Activated T-helper 1 cell treated with anti-CD3 and anti-CD28 coated beads, Interleukin-12 subunit alpha, Interleukin-12 subunit beta, Interleukin-2, Interleukin-4 antibody, amounts not matched to agents 30 ng/mL and 10 ng/mL and 1 ng/mL, durations not matched to agents 14 hours and 24 hours and 36 hours (primary cell): Measurements from ENCODE around the gene NANOS3. TPM values are rescaled to one million over a fixed set of nuclear protein-coding genes. Genes with fewer than 3 reads are reported as not detected.

ENCODE experiments used
- DNase-seq: peaks from one replicate; pipeline ENCODE4 v3.0.0; 2021; ENCODE audit warnings: low spot score
- H3K27ac Mint-ChIP-seq: one replicate; pipeline ENCODE4 v1.8.0; 2021; ENCODE audit warnings: mild to moderate bottlenecking, mixed read lengths
- H3K27me3 Mint-ChIP-seq: one replicate; pipeline ENCODE4 v1.8.0; 2022; ENCODE audit warnings: mild to moderate bottlenecking, moderate library complexity, mixed read lengths; ENCODE audit not compliant: insufficient read depth
- H3K36me3 Mint-ChIP-seq: one replicate; pipeline ENCODE4 v1.8.0; 2021; ENCODE audit warnings: low read depth, mixed read lengths
- H3K4me1 Mint-ChIP-seq: one replicate; pipeline ENCODE4 v1.8.0; 2021; ENCODE audit warnings: low read depth, mixed read lengths
- H3K4me3 Mint-ChIP-seq: one replicate; pipeline ENCODE4 v1.8.0; 2021; ENCODE audit warnings: mild to moderate bottlenecking, moderate library complexity, mixed read lengths
- H3K9me3 Mint-ChIP-seq: one replicate; pipeline ENCODE4 v1.8.0; 2021; ENCODE audit warnings: mixed read lengths
- intact Hi-C: fragments of 100-400 bp; cut with micrococcal nuclease; formaldehyde crosslinking; loops from one replicate; pipeline ENCODE4 v1.15.1; 2024
- total RNA-seq: library from RNA; stranded (reverse); gene quantifications from 2 replicates; pipeline ENCODE4 v1.2.3, GENCODE V29; 2022

NANOS3 gene
- total RNA-seq, 1 donor from 2014 or later = 3.1 TPM

GRCh38 chr19:13839130-13839937 lies 37.6 kb upstream of the NANOS3 start:
- H3K36me3 Mint-ChIP-seq = peaks cover 17% of the 10 kb centered on the region
- peaks cover 36% of the 10 kb centered on the region for H3K4me1 Mint-ChIP-seq
- H3K4me3 Mint-ChIP-seq = peak overlapping the region; percentile 93
- peak; percentile 79 for DNase-seq
- no peaks in the 10 kb centered on the region for H3K9me3 Mint-ChIP-seq
- intact Hi-C loops = loop anchor here (1.0 to 5.0 kb wide), 9 partner anchors 8 to 687 kb away; partner anchors contain the start of genes ADGRE5, C19orf53, IER2 and STX10
- H3K27ac Mint-ChIP-seq = peak overlapping the region; percentile 99
- H3K27me3 Mint-ChIP-seq = no peaks in the 10 kb centered on the region

GRCh38 chr19:13839938-13840304 lies 37.0 kb upstream of the NANOS3 start:
- DNase-seq = no peak
- intact Hi-C loops = loop anchor here (1.0 to 5.0 kb wide), 9 partner anchors 7 to 688 kb away; partner anchors contain the start of genes ADGRE5, C19orf53, IER2 and STX10
- peaks cover 14% of the 10 kb centered on the region for H3K36me3 Mint-ChIP-seq
- H3K9me3 Mint-ChIP-seq = no peaks in the 10 kb centered on the region
- H3K4me3 Mint-ChIP-seq = peak overlapping the region; percentile 93
- H3K4me1 Mint-ChIP-seq = peaks cover 39% of the 10 kb centered on the region
- peak overlapping the region; percentile 96 for H3K27ac Mint-ChIP-seq
- no peaks in the 10 kb centered on the region for H3K27me3 Mint-ChIP-seq

GRCh38 chr19:13840305-13841085 lies 36.4 kb upstream of the NANOS3 start:
- H3K4me1 Mint-ChIP-seq = peaks cover 44% of the 10 kb centered on the region
- no peak for DNase-seq

GRCh38 chr19:13841086-13841961 lies 35.6 kb upstream of the NANOS3 start:
- no peak for DNase-seq
- intact Hi-C loops = no loop called here
- H3K36me3 Mint-ChIP-seq = peaks cover 14% of the 10 kb centered on the region
- peak overlapping the region; percentile 93 for H3K4me3 Mint-ChIP-seq
- H3K4me1 Mint-ChIP-seq = peaks cover 53% of the 10 kb centered on the region
- no peaks in the 10 kb centered on the region for H3K27me3 Mint-ChIP-seq
- H3K27ac Mint-ChIP-seq = peak overlapping the region; percentile 96
- no peaks in the 10 kb centered on the region for H3K9me3 Mint-ChIP-seq

More at GRCh38 chr19:13840305-13841085, 36.4 kb upstream of the NANOS3 start:
- intact Hi-C loops = no loop called here
- peaks cover 14% of the 10 kb centered on the region for H3K36me3 Mint-ChIP-seq
- peak overlapping the region; percentile 93 for H3K4me3 Mint-ChIP-seq
- no peaks in the 10 kb centered on the region for H3K9me3 Mint-ChIP-seq
- peak overlapping the region; percentile 96 for H3K27ac Mint-ChIP-seq
- H3K27me3 Mint-ChIP-seq = no peaks in the 10 kb centered on the region

- Mint-ChIP-seq H3K4me3 (peak overlapping the region; percentile 93), H3K36me3 (peaks cover 15% of the 10 kb centered on the region), H3K27me3 (no peaks in the 10 kb centered on the region), H3K9me3 (no peaks in the 10 kb centered on the region), H3K27ac (peak overlapping the region; percentile 96), H3K4me1 (peaks cover 53% of the 10 kb centered on the region)
- intact Hi-C loops = no loop called here
- DNase-seq = no peak
Measured at GRCh38 chr19:13841962-13842290, 35.0 kb upstream of the NANOS3 start.

GRCh38 chr19:13842291-13843103 lies 34.4 kb upstream of the NANOS3 start:
- H3K27me3 Mint-ChIP-seq = no peaks in the 10 kb centered on the region
- DNase-seq = peak; percentile 73
- H3K4me1 Mint-ChIP-seq = peaks cover 49% of the 10 kb centered on the region
- intact Hi-C loops = no loop called here
- no peaks in the 10 kb centered on the region for H3K9me3 Mint-ChIP-seq
- peak overlapping the region; percentile 96 for H3K27ac Mint-ChIP-seq
- H3K36me3 Mint-ChIP-seq = peaks cover 13% of the 10 kb centered on the region
- H3K4me3 Mint-ChIP-seq = peak overlapping the region; percentile 93

- H3K4me1 Mint-ChIP-seq = peaks cover 46% of the 10 kb centered on the region
- H3K36me3 Mint-ChIP-seq = peaks cover 13% of the 10 kb centered on the region
- intact Hi-C loops = no loop called here
Measured at GRCh38 chr19:13843104-13843921, 33.6 kb upstream of the NANOS3 start.

GRCh38 chr19:13844130-13844631 lies 32.8 kb upstream of the NANOS3 start:
- H3K27ac Mint-ChIP-seq = peak overlapping the region; percentile 91
- peaks cover 9% of the 10 kb centered on the region for H3K36me3 Mint-ChIP-seq
- intact Hi-C loops = no loop called here
- no peak for DNase-seq
- H3K4me3 Mint-ChIP-seq = peak overlapping the region; percentile 92
- no peaks in the 10 kb centered on the region for H3K27me3 Mint-ChIP-seq
- H3K4me1 Mint-ChIP-seq = peaks cover 43% of the 10 kb centered on the region
- no peaks in the 10 kb centered on the region for H3K9me3 Mint-ChIP-seq

More at GRCh38 chr19:13843104-13843921, 33.6 kb upstream of the NANOS3 start:
- Mint-ChIP-seq H3K4me3 (peak overlapping the region; percentile 92), H3K9me3 (no peaks in the 10 kb centered on the region), H3K27me3 (no peaks in the 10 kb centered on the region), H3K27ac (peak overlapping the region; percentile 95)
- no peak for DNase-seq

- Mint-ChIP-seq H3K36me3 (peaks cover 2% of the 10 kb centered on the region), H3K4me1 (peaks cover 45% of the 10 kb centered on the region), H3K27me3 (no peaks in the 10 kb centered on the region), H3K27ac (peak overlapping the region; percentile 97), H3K9me3 (no peaks in the 10 kb centered on the region), H3K4me3 (peak overlapping the region; percentile 86)
- intact Hi-C loops = loop anchor here (1.0 to 5.0 kb wide), 6 partner anchors 7 to 689 kb away; partner anchors contain the start of gene ZSWIM4
- peak; percentile 96 for DNase-seq
Measured at GRCh38 chr19:13846557-13847406, 30.2 kb upstream of the NANOS3 start.
